ENCODE data around the gene FLII. TPM values are rescaled to one million over a fixed set of nuclear protein-coding genes. Genes with fewer than 3 reads are reported as not detected.

Gene FLII
- total RNA-seq, 1 donor from 2014 or later: 425 TPM

GRCh38 chr17:18267366-18267765 is 8.8 kb upstream of the FLII start:
- no peak for DNase-seq (ENCODE audit: low read depth)
- no peak for TF ChIP-seq CTCF (conservative IDR thresholded peaks at IDR 0.05; ENCODE audit: low read depth, low read length)
- H3K4me3 ChIP-seq (ENCODE audit: low read depth, low read length): no peak overlapping the region

GRCh38 chr17:18263885-18264682 is 5.5 kb upstream of the FLII start:
- no peak for DNase-seq (ENCODE audit: low read depth)
- no peak for TF ChIP-seq CTCF (conservative IDR thresholded peaks at IDR 0.05; ENCODE audit: low read depth, low read length)
- H3K4me3 ChIP-seq (ENCODE audit: low read depth, low read length): no peak overlapping the region

- no peak for DNase-seq (ENCODE audit: low read depth)
- no peak overlapping the region for H3K4me3 ChIP-seq (ENCODE audit: low read depth, low read length)
- no peak for TF ChIP-seq CTCF (conservative IDR thresholded peaks at IDR 0.05; ENCODE audit: low read depth, low read length)
These were observed 4.1 kb upstream of the FLII start for GRCh38 chr17:18262641-18263040.

GRCh38 chr17:18262111-18262510 is 3.6 kb upstream of the FLII start:
- H3K4me3 ChIP-seq (ENCODE audit: low read depth, low read length): no peak overlapping the region
- DNase-seq (ENCODE audit: low read depth): no peak
- TF ChIP-seq CTCF (conservative IDR thresholded peaks at IDR 0.05; ENCODE audit: low read depth, low read length): no peak

GRCh38 chr17:18261659-18262058 is 3.1 kb upstream of the FLII start:
- peak overlapping the region; percentile 85 for H3K4me3 ChIP-seq (ENCODE audit: low read depth, low read length)
- DNase-seq (ENCODE audit: low read depth): no peak
- TF ChIP-seq CTCF (conservative IDR thresholded peaks at IDR 0.05; ENCODE audit: low read depth, low read length): no peak

- peak overlapping the region; percentile 85 for H3K4me3 ChIP-seq (ENCODE audit: low read depth, low read length)
- DNase-seq (ENCODE audit: low read depth): peak; percentile 60
- no peak for TF ChIP-seq CTCF (conservative IDR thresholded peaks at IDR 0.05; ENCODE audit: low read depth, low read length)
These were observed 2.6 kb upstream of the FLII start for GRCh38 chr17:18261146-18261515.

Data from epithelial cell of proximal tubule (primary cell).